ENCODE data around the gene PTPRA.
A peak's percentile ranks its signal among the peaks of the same experiment; 100 is the strongest.

Gene PTPRA

GRCh38 chr20:2922957-2923356 is 49.7 kb downstream of the PTPRA start:
- no peak for DNase-seq

DNA sequence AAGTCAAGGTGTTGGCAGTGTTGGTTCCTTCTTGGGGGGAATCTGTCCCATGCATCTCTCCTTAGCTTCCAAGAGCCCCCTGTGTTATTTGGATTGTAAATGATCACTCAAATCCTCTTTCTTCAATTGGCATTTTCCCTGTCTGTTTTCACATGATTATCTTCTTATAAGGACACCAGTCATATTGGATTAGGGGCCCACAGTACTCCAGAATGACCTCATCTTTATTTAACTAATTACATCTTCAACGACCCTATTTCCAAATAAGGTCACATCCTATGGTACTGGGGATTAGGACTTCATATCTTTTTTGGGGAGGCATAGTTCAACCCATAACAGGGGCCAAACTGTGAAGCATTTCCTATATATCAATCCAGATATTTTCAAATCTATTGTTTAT is 57.3 kb downstream of the PTPRA start:
- DNase-seq: no peak

DNA sequence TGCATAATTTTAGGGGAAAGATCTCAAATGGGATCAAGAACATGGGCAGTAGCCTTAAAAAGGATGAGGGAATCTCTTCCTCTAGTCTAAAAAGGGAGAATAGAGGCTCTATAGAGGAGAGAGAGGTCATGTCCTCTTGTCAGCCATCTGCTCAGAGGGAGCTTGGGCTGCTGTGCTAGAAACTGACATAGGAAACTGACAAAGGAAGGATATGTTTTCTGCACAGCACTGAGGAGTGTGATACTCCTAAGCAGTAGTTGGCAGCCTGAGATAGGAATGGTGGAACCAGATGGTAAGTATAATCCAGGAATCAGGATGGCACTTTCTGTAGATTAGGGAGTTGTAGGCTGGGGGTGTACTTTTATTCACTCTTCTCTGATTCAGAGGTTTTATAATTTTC is 59.2 kb downstream of the PTPRA start:
- DNase-seq: no peak

GRCh38 chr20:2937902-2938301 is 64.6 kb downstream of the PTPRA start:
- no peak for DNase-seq

DNA sequence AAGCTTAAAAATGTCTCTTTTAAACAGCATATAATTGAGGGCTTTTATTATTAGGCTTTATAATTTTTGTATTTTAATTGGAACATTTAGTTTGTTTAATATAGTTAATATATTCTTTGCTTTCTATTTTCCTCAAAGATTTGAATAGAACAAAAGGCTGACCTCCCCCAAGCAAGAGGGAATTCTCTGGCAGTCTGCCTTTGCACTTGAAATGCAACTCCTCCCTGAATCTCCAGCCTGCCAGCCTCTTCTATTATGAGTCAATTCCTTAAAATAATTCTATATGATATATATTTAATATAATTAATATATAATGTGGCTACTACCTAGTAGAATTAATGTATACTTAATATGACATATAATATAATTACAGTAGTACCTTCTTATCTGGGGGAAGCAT is 69.2 kb downstream of the PTPRA start:
- DNase-seq: peak; percentile 37

DNA sequence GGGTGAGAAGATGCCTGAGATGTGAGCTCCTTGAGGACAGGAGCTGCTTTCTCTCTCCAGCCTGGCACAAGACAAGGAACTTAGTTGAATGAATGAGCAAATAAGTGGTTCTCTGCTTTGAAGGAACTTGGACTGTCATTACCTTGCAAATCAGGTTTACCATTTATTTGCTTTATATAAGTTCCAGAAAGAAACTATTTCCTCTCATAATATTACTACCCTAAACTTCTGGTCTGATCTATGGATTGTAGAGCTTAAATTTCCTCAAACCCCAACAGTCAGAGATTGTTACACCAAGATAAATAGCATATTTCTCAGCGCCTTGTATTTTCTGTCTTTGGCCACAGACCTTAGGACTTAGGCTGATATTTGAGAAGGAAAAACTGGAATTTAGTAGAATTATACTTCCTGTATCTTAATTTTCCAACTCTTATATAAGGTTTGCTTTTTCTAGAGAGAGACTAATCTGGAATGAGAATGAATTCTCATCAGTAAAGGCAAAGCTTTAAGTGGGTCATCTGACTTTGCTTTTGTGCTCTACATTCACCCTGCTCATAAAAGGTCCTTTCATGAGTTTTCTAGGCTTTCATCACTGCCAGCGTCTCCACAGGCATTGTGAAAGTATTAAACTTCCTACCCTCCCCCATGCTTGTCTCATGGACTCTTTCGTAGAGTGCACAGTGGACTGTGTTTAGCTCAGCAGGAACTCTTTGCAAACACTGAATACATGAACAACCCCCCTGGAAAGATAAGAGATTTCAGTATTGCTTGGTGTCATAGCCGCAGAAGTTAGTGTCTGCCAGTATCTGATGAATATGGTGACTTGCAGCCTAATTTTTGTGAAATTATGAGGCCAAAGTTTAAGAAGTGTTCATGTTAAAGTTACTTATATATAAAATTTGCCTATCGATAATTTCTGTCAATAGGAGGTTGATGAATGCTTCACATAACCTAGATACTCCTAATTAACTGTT is 74.0 kb downstream of the PTPRA start:
- DNase-seq: peak; percentile 17

DNA sequence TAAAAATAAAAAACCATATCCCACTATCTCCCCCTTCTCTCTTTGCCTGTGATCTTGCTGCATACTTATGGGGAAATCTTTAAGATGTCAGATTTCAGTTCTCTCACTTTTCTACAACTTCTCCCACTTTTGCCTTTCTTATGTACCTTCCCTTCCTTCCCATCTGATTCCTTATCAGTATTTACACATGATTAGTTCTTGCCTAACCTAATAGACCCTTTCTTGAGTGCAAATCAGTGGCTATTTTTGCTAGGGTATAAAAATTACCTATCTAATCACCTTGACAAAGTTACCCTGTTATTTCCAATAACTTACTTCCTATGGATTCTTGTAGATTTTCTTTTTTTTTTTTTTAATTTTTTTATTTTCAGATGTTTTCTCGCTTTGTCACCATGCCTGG is 75.7 kb downstream of the PTPRA start:
- no peak for DNase-seq

DNA sequence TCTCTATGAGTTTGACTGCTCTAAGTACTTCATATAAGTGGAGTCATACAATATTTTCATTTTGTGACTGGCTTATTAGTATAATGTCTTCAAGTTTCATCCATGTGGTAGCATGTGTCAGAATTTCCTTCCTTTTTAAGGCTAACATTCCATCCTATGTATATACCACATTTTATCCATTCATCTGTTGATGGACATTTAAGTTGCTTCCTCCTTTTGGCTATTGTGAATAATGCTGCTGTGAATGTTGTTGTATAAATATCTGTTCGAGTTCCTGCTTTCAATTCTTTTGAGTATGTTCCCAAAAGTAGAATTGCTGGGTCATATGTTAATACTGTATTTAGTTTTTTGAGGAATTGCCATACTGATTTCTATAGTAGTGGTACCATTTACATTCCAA is 79.5 kb downstream of the PTPRA start:
- DNase-seq: no peak

DNA sequence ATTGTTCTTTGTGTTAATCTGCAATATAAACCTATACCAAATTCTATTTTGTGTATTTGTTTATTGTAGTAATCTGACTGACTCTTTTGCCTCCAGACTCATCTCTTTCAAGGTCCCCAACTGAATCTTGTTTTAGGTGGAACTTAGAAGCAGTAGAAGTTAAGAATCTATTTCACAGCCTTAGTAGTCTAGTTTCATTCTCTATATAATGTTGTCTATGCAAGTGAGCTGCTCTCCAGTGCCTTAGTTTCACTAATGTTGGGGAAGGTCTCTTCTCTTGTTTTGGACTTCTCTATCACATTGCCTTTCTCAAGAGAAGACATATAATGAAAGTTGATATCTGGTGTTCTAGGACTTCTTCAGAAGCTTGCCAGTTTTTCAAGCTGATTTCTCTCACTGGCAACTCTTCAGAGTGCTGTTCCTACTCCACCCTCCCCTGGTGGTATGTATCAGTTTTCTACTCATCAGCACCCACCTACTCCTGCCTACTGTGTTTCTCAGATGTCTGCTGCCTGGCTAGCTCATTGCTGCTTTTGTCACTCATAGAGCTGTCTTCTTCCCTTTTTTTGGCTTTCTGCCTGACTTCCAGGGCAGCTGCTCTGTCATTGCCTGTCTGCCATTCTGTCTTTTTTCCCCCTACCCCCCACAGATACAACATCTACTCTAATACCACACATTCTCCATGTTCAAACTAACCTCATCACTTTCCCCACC is 82.1 kb downstream of the PTPRA start:
- peak; percentile 50 for DNase-seq

GRCh38 chr20:2956480-2956879 is 83.2 kb downstream of the PTPRA start:
- no peak for DNase-seq

- DNase-seq: no peak
Measured at GRCh38 chr20:2967841-2968240, 94.6 kb downstream of the PTPRA start.

DNA sequence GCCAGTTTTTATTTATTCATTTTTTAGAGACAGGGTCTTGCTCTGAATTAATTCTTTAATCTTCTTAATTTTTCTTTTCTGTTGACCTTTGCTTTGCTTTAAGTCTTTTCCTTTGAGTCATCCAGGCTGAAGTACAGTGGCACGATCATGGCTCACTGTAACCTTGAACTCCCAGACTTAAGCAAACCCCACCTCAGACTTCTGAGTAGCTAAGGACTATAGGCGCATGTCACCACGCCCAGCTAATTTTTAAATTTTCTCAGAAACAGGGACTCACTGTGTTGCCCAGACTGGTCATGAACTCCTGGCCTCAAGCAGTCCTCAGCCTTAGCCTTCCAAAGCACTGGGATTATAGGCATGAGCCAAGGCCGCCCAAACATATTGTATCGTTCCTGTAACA is 98.8 kb downstream of the PTPRA start:
- no peak for DNase-seq

GRCh38 chr20:2973574-2973973 is 100.3 kb downstream of the PTPRA start:
- DNase-seq: no peak

- no peak for DNase-seq
Measured at GRCh38 chr20:2978519-2978918, 105.2 kb downstream of the PTPRA start.

GRCh38 chr20:2981646-2982045 is 108.4 kb downstream of the PTPRA start:
- DNase-seq: no peak

DNA sequence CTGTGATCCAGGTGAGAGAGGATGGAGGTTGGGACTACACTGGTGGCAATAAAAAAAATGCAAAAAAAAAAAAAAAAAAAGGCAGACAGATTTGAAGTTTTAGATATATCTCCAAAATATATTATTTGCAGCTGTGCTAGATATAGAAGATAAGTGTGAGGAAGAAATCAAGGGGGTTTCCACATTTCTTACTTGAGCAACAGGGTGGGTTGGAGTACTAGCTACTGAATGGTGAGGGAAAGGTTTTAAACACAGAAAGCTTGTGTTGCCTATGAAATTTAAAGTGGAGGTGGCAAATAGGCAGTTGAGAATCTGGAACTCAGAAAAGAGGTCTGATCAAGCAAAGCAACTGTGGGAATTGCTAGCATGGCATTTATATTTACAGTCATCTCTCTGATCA is 110.2 kb downstream of the PTPRA start:
- DNase-seq: no peak

- DNase-seq: no peak
Measured at GRCh38 chr20:2984028-2984501, 110.8 kb downstream of the PTPRA start.

DNA sequence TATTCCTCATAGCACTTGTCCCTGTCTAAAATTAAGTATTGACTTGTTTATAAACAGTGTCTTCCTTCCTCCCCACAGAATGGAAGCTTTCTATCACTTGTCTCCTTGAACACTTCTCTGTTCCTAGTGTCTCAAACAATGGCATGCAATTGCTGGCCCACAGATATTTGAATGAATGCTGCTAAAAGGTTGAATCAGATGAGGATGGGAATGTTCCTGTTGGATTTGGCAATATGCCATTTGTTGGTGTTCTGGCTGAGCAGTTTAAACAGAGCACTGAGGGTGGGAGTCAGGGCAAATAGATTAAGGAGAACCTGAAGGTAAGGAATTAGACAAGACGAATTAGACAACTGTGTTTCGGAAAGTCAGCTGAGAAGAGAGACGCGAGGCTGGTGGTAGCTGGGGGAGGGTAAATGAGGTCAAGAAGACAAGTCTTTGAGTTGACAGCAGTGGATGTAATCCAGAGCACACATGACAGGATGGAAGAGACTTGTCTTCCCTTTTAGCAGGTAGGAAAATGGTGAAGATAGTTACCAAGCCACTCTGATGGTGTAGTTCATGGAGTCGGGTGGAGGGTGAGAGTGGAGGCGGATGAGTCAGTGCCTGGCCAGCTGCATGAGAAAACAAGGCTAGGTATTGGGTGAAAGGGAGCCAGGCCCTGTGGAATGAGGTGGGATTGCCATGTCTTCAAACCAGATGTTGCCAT is 111.8 kb downstream of the PTPRA start:
- DNase-seq: peak; percentile 56

DNA sequence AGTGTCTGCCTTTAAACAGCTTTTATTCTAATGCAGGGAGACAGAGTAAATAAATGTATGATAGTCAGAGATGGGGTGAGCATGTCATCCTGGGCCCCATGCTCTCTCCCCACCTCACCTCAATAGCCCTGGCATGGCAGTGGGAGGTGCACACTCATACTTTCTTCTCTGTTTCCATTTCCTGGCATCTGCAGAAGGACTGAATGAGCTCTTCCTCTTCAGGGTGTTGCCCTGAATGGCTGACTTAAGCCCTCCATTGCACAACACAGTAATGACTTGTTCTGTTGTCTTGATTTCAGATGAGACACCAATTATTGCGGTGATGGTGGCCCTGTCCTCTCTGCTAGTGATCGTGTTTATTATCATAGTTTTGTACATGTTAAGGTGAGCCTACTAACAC is 113.2 kb downstream of the PTPRA start:
- no peak for DNase-seq

DNA sequence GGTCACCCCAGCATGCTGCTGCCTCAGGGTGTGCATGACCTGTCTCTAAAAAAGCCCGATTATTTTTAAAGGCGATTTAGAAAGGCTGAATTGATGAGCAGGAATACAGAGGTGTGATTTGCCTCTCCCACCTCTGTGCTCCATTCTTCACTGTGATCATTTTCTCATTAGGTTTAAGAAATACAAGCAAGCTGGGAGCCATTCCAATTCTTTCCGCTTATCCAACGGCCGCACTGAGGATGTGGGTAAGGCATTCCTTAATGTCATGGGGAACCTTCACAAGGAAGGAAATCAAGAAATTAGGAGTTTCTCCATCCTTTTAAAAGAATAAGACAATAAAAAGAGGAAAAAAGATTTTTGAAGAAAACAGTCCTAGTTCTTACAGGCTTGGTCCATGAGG is 114.6 kb downstream of the PTPRA start:
- no peak for DNase-seq

DNA sequence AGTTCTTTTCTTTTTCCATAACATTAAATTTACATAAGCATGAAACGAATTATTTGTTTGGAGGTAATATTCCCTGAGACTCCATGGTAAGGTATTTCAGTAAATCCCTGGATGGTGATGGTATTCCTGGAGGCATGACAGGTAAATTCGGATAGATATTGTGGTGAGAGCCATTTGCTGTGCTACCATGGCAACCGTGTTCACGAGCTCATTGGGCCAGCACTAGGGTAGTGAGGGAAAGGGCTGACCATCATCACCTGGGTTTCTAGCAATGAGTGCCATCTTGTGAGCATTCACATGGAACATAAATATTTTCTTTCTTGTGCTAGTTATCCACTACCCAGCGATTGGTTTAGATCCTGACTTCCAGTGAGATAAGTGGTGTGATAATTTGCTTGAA is 118.3 kb downstream of the PTPRA start:
- no peak for DNase-seq

DNA sequence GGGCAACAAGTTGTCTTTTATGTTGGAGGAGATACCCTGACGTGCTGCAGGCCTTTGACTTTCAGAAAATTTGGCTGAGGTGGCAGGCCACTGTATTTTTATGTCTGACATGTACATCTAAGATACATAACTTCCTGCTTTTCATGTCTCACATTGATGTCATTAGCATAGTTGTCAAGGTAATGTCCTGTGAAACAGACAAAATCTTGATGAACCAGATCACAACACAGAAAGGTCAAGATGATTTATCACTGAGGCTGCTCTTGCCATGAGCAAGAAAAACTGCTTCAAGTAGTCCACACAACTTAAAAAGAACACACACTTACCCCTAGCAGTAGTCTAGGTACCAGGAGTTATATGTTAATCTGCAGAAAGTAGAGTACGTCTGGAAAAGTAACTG is 120.0 kb downstream of the PTPRA start:
- no peak for DNase-seq

GRCh38 chr20:2995796-2996195 is 122.5 kb downstream of the PTPRA start:
- no peak for DNase-seq
